Superior temporal gyrus (tissue), 1 donor: ENCODE measurements around the gene CELF5.
"Not testable (repeated sequence)": the region's sequence is repeated elsewhere in the genome, so short reads cannot be mapped to it uniquely, and the experiment has no call there.

Source experiments
- DNase-seq: peaks from one replicate; pipeline ENCODE4 v3.0.0-alpha.2; 2016; ENCODE audit errors: extremely low spot score

The CELF5 gene

DNA sequence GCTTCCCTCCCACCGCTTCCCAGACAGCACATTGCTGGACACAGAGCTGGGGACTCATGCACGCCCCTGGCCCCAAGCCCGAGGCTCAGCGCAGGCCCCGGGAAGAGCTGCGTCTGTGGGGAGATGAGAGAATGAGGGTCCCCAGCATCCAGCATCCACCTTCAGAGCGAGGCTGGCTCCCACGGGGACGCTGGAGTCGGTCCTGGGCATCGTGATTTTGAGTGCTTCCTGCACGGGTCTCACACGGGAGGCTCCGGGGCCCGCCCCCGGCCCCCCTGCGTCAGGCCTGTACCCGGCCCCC, 34.0 kb upstream of the CELF5 start:
- no peak for DNase-seq

DNA sequence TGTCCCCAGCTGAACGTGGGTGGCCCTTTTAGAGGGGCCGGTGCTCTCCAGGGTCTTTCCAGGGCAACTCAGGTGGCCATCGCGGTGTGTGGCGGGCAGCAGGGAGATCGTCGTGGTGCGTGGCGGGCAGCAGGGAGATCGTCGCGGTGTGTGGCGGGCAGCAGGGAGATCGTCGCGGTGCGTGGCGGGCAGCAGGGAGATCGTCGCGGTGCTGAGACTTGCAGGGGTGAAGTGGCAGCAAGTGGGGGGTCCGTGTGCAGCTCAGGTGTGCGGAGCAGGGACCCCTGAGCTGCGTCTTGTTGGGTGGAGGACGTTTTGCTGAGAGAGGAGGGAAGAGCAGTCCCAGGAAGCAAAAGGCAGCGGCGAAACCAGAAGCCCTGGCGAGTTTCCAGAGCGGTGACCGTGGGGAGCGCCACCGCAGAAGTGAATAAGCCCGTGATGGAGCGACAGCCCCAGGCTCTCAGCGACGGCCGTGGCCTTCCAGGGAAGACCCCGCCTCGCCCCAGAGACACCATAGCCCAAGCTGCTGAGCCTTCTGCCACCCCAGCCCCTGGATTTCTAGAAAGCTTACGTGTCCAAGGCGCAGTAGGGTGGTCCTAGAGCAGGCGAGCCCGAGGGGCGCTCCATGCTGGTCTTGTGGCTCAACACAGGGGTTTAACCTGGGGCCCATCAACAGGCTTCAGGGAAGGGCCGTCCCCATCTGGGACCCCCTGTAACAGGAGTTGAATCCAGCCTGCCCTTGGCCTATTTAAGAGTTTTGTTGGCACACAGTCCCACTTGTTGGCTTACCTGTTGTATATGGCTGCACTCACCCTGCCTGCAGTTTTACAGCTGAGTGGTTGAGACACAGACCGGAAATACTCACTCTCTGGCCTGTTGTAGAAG, 33.3 kb upstream of the CELF5 start:
- DNase-seq: no peak

DNA sequence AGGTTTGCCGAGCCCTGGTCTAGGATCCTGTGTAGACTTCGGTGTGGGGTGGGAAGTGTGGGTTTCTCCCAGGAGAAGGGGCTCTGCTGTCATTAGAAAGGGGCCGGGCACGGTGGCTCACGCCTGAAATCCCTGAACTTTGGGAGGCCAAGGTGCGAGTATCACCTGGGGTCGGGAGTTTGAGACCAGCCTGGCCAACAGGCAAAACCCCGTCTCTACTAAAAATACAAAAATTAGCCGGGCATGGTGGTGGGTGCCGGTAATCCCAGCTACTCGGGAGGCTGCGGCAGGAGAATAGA, 32.7 kb upstream of the CELF5 start:
- not testable (repeated sequence) for DNase-seq

- no peak for DNase-seq
Observed at GRCh38 chr19:3192228-3192635, 32.2 kb upstream of the CELF5 start.

DNA sequence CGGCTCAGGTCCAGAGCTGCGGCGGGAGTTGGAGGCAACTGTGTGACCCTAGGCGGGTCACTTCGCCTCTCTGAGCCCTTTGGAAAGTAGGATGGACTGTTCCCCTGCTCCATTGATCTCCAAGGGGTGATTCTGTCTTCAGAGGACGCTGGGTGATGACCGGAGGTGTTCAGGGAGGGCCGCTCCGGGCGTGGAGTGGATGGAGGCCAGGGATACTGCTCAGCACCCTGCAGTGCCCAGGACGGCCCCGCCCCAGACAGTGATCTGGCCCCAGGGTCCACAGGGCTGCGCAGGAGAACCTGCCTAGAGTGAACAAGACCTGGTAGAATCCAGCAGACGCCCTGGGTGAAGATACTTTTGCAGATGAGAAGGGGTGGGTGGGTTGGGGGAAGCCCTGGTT, 31.8 kb upstream of the CELF5 start:
- DNase-seq: no peak

DNA sequence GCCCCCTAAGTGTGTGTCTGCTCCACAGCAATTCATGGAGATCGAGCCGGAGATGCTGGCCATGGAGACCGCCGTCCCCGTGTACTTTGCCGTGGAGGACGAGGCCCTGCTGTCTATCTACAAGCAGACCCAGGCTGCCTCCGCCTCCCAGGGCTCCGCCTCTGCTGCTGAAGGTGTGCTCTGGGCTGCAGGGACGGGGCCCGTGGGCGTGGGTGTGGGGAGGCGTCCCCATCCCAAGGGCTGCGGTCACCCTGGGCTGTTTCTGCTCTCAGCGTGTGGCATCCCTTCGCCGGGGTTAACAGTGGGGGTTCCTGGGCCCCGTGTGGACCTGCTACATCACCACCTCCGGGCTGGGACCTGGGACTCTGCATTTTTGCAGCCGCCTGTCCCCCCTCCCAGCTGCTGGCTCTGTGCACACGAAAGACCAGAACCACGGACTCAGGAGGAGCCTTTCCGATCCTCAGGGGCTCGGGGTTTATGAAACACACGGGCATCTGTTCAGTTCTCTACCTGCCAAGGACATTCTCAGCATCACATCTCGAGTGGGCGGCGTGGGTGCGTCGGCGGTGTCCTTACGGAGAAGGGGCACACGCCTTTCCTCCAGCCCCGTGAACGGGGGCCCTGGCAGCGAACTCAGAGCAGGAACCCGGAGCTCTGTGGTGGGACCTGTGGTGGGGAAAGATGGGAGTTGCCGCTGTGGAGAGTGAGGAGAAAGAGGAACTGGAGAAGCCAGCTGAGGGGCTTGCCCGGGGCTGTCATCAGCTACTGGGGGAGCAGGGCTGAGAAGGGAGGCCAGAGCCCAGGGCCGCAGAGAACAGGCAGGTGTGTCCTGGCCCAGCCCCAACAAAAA, 31.0 kb upstream of the CELF5 start:
- DNase-seq: no peak

DNA sequence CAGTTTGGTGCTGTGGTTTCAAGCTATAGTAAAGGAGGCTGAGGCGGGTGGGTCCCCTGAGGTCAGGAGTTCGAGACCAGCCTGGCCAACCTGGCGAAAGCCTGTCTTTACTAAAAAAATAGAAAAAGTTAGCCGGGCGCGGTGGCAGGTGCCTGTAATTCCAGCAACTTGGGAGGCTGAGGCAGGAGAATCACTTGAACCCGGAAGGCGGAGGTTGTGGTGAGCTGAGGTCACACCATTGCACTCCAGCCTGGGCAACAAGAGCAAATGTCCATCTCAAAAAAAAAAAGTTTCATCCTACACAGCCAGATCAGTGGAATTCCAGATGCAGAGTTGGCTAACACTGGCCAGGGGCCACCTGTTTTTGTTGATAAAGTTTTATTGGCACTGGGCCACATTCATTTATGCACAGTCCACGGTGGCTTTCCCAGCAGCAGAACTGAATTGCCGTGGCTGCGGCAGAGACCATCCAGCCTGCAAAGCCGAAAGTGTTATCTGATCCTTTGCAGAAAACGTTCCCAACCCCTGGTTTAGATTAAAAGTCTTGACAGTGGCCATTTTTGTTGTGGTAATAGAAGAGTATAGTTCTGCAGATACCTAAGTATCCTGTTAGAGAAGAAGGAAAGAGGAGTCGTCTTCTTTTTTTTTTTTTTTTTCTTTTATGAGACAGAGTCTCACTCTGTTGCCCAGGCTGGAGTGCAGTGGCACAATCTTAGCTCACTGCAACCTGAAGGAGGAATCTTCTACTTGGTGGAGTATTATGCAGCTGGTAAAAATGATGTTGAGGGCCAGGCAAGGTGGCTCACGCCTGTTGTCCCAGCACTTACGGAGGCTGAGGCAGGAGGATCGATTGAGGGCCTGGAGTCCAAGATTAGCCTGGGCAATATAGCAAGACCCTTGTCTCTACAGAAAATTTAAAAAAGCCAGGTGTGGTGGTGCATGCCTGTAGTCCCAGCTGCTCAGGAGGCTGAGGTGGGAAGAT, 30.1 kb upstream of the CELF5 start:
- no peak for DNase-seq

DNA sequence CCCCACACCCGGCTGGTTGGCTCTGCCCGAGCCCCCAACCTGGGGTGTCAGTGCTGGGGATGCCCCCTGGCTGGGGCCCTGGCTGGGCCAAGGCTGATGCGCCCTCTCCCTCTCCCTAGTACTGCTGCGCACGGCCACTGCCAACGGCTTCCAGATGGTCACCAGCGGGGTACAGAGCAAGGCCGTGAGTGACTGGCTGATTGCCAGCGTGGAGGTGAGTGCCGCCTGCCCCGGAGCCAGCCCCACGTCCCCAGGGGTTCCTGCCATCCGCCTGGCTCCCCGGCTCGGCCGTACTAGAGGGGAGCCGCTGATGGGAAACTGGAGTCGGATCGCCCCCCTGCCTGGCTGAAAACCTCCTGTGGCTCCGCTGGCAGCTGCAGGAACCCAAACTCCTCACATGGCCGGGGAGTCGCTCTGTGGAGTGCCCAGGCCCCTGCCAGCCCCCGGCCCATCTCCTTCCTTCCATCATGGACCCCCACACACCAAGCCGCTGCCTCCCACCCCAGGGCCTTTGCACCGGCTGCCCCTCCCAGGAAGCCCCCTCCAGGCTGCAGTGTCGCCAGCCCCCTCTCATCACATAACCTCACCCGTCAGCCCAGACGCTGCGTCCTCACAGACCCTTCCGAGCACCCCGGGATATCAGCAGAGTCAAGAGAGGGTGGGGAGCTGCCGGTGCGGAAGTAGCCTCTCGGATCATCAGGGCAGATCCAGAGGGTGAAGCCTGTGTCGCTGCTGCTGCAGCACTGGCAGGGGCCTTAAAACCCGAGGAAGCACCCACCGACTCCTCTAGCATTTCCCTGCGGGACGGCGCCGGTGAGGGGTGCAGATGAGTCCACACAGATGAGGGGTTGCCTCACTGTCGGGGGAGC, 28.2 kb upstream of the CELF5 start:
- no peak for DNase-seq

DNA sequence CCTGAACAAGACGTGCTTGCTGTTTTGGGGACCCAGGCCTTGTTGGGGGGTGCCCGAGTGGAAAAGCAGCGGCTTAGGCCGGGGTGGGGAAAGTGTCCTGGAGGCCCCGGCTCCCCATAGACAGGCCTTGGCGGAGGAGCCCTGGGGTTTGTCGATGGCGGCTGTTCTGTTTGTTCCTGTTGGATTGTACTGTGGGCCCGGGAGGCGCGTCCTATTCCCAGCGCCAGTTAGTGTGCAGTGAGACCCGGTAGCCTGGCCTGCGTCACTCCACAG, 27.6 kb upstream of the CELF5 start:
- no peak for DNase-seq

- no peak for DNase-seq
Observed at GRCh38 chr19:3198901-3199700, 25.4 kb upstream of the CELF5 start.

GRCh38 chr19:3201072-3201700, 23.3 kb upstream of the CELF5 start:
- no peak for DNase-seq

DNA sequence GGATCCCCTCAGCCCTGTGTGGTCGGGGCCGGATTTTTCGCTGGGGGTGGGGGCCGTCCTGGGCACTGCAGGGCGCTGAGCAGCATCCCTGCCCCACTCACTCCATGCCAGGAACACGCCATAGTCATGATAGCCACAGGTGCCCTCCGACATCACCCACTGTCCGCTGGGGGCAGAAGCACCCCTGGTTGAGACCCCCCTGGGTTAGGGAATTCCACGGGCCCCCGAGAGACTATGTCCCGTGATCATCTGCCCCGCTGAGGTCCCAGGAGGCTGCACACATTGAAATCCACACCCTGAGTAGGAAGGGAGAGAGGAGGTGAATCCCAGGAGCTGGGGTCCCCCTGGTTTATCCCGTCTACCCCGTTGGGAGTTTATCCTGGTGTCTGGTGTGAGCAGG, 22.6 kb upstream of the CELF5 start:
- DNase-seq: no peak

GRCh38 chr19:3202346-3202745, 22.1 kb upstream of the CELF5 start:
- no peak for DNase-seq

DNA sequence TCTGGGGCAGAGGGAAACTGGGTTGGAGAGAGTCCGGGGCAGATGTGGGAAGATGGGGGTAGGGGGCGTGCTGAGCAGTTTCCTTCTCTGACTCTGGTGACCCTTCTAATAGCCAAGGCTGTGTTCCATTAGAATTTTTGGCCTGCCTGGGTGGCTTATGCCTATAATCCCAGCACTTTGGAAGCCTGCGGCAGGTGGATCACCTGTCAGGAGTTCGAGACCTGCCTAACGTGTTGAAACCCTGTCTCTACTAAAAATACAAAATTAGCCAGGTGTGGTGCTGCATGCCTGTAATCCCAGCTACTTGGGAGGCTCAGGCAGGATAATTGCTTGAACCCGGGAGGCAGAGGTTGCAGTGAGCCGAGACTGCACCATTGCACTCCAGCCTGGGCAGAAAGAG, 21.6 kb upstream of the CELF5 start:
- DNase-seq: not testable (repeated sequence)

DNA sequence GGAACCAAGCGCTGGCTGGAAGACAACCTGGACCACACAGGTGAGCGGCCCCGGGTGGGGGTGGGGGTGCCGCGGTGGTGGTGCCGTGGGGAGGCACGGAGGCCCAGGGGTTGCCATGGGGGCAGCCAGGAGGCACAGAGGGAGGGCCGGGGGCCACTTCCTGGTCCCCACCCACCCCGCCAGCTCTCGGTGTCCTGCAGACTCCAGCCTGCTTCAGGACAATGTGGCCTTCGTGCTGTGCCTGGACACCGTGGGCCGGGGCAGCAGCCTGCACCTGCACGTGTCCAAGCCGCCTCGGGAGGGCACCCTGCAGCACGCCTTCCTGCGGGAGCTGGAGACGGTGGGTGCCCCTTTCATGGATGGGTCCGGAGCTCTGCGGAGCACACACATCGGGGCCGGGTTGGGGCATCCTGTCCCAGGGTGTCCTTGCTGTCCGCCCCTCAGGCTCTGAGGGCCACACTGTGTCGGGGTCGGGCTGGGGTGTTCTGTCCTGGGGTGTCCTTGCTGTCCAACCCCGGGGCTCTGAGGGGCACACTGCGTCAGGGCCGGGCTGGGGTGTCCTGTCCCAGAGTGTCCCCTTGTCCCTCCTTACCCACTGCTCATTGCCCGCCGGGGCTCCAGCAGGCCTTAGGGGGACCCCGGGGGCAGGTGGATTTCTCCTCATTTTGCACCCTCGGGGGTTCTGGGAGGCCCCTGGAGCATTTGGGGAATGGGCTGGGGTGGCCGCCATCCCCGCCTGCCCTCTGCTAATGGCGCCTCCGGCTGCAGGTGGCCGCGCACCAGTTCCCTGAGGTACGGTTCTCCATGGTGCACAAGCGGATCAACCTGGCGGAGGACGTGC, 20.4 kb upstream of the CELF5 start:
- no peak for DNase-seq

- DNase-seq: no peak
Observed at GRCh38 chr19:3204646-3205275, 19.7 kb upstream of the CELF5 start.

DNA sequence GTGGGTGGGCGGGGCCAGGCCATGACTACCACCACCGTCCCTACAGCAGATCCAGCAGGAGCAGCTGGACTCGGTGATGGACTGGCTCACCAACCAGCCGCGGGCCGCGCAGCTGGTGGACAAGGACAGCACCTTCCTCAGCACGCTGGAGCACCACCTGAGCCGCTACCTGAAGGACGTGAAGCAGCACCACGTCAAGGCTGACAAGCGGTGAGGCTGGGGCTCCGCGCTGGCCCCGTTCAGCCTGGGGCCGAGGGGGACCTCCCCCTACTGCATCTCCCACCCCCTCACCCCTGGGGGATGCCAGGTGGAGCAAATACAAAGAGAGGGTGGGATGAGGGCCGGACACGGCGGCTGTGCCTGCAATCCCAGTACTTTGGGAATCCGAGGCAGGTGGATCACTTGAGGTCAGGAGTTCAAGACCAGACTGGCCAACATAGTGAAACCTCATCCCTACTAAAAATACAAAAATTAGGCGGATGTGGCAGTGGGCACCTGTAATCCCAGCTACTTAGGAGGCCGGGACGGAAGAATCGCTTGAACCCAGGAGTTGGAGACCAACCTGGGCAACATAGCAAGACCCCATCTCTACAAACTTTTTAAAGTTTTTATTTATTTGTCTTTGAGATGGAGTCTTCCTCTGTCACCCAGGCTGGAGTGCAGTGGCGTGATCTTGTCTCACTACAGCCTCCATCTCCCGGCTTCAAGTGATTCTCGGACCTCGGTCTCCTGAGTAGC, 18.1 kb upstream of the CELF5 start:
- DNase-seq: no peak
